HG03558 (cell line): ENCODE measurements around the gene SNX11.

Source experiments
- ATAC-seq: cut with Tn5 transposase; IDR thresholded peaks from one replicate; pipeline ENCODE4 v1.9.1; 2021; ENCODE audit warnings: moderate number of reproducible peaks; ENCODE audit not compliant: unreplicated experiment; ENCODE audit errors: extremely low read depth

The SNX11 gene

GRCh38 chr17:48155889-48156611, 48.5 kb downstream of the SNX11 start:
- ATAC-seq, result no peak

GRCh38 chr17:48159232-48159631, 51.7 kb downstream of the SNX11 start:
- ATAC-seq, result no peak

GRCh38 chr17:48160177-48161081, 52.9 kb downstream of the SNX11 start:
- no peak for ATAC-seq

- no peak for ATAC-seq
Measured at GRCh38 chr17:48161127-48161905, 53.8 kb downstream of the SNX11 start.

GRCh38 chr17:48162306-48162934, 54.9 kb downstream of the SNX11 start:
- no peak for ATAC-seq

GRCh38 chr17:48162946-48163506, 55.5 kb downstream of the SNX11 start:
- no peak for ATAC-seq

GRCh38 chr17:48163809-48164208, 56.2 kb downstream of the SNX11 start:
- no peak for ATAC-seq

- ATAC-seq, result no peak
Measured at GRCh38 chr17:48169926-48170325, 62.4 kb downstream of the SNX11 start.
